ENCODE measurements around the gene EIF4B. TPM values are rescaled to one million over a fixed set of nuclear protein-coding genes. Genes with fewer than 3 reads are reported as not detected.

The EIF4B gene
- total RNA-seq, 2 experiments from 2014 or later: 686 to 718 TPM

GRCh38 chr12:53077030-53077429 lies 70.8 kb downstream of the EIF4B start:
- Mint-ChIP-seq H3K9me3 (no peaks in the 10 kb centered on the region), H3K36me3 (peaks cover 24% of the 10 kb centered on the region), H3K27me3 (no peaks in the 10 kb centered on the region), H3K4me1 (ENCODE audit: low read depth) (peaks cover 27% of the 10 kb centered on the region), H3K27ac (no peak overlapping the region), H3K4me3 (peak overlapping the region; percentile 10)
- intact Hi-C loops (cut with micrococcal nuclease): loop anchor here (5.0 kb wide), 1 partner anchor 125 kb away; no protein-coding TSS in a partner anchor
- no peak for DNase-seq
- ChIA-PET POLR2A (no interaction called here), CTCF (interaction anchor here (0.9 to 10.2 kb wide), 3 partner anchors 11 to 21 kb away, joined by 3 to 122 read pairs (median 55); partner anchors contain the start of gene IGFBP6)

GRCh38 chr12:53078425-53079225 lies 72.4 kb downstream of the EIF4B start:
- intact Hi-C loops (cut with micrococcal nuclease): loop anchor here (1.0 to 5.0 kb wide), 2 partner anchors 21 to 124 kb away; no protein-coding TSS in a partner anchor
- Mint-ChIP-seq H3K27ac (peak overlapping the region; percentile 81), H3K36me3 (peaks cover 14% of the 10 kb centered on the region), H3K27me3 (no peaks in the 10 kb centered on the region), H3K4me1 (ENCODE audit: low read depth) (peaks cover 34% of the 10 kb centered on the region), H3K9me3 (no peaks in the 10 kb centered on the region), H3K4me3 (peak overlapping the region; percentile 85)
- CTCF ChIA-PET: interaction anchor here (1.0 to 10.2 kb wide), 14 partner anchors 12 to 266 kb away, joined by 3 to 122 read pairs (median 6); partner anchors contain the start of genes AAAS, IGFBP6 and SOAT2
- POLR2A ChIA-PET: interaction anchor here (0.5 to 2.7 kb wide), 14 partner anchors 10 to 1159 kb away, joined by 3 to 16 read pairs (median 4); partner anchors contain the start of genes AAAS, CSAD, EIF4B and SOAT2
- no peak for DNase-seq

- peak; percentile 98 for DNase-seq
- Mint-ChIP-seq H3K27ac (peak within 1 kb of the TSS; percentile 81), H3K27me3 (no peaks in the 10 kb centered on the region), H3K4me3 (peak within 1 kb of the TSS; percentile 85), H3K9me3 (no peaks in the 10 kb centered on the region), H3K4me1 (ENCODE audit: low read depth) (peaks cover 32% of the 10 kb centered on the region), H3K36me3 (peaks cover 14% of the 10 kb centered on the region)
- POLR2A ChIA-PET: interaction anchor here (0.5 to 2.7 kb wide), 14 partner anchors 11 to 1160 kb away, joined by 3 to 16 read pairs (median 4); partner anchors contain the start of genes AAAS, CSAD, EIF4B and SOAT2
- intact Hi-C loops (cut with micrococcal nuclease): loop anchor here (1.0 to 5.0 kb wide), 2 partner anchors 20 to 123 kb away; no protein-coding TSS in a partner anchor
- CTCF ChIA-PET: interaction anchor here (1.0 to 10.2 kb wide), 12 partner anchors 11 to 266 kb away, joined by 3 to 122 read pairs (median 6); partner anchors contain the start of genes AAAS, IGFBP6 and SOAT2
Observed at GRCh38 chr12:53079226-53080117, 73.2 kb downstream of the EIF4B start, which contains the start of gene SPRYD3. TSS of gene SPRYD3 (minus strand) at chr12:53079390. CDS start at chr12:53079333, 57 bp downstream.

GRCh38 chr12:53082637-53083175 lies 76.5 kb downstream of the EIF4B start:
- peaks cover 21% of the 10 kb centered on the region for H3K4me1 Mint-ChIP-seq (ENCODE audit: low read depth)
- no peak for DNase-seq
- no peak overlapping the region for H3K4me3 Mint-ChIP-seq
- no peaks in the 10 kb centered on the region for H3K36me3 Mint-ChIP-seq
- peak overlapping the region; percentile 13 for H3K27ac Mint-ChIP-seq
- POLR2A ChIA-PET: no interaction called here
- intact Hi-C loops (cut with micrococcal nuclease): no loop called here
- no peaks in the 10 kb centered on the region for H3K27me3 Mint-ChIP-seq
- no peaks in the 10 kb centered on the region for H3K9me3 Mint-ChIP-seq
- CTCF ChIA-PET: interaction anchor here (0.7 to 10.2 kb wide), 3 partner anchors 10 to 195 kb away, joined by 3 to 122 read pairs (median 3); no protein-coding TSS in a partner anchor

- no peaks in the 10 kb centered on the region for H3K36me3 Mint-ChIP-seq
- no peak overlapping the region for H3K4me3 Mint-ChIP-seq
- intact Hi-C loops (cut with micrococcal nuclease): no loop called here
- H3K9me3 Mint-ChIP-seq: no peaks in the 10 kb centered on the region
- ChIA-PET POLR2A (interaction anchor here (1.8 kb wide), 1 partner anchor 11 kb away, joined by 4 read pairs; no protein-coding TSS in a partner anchor), CTCF (interaction anchor here (0.7 to 4.1 kb wide), 6 partner anchors 13 to 266 kb away, joined by 3 to 23 read pairs (median 4); no protein-coding TSS in a partner anchor)
- no peak overlapping the region for H3K27ac Mint-ChIP-seq
- no peak for DNase-seq
- peaks cover 3% of the 10 kb centered on the region for H3K27me3 Mint-ChIP-seq
- peaks cover 7% of the 10 kb centered on the region for H3K4me1 Mint-ChIP-seq (ENCODE audit: low read depth)
Observed at GRCh38 chr12:53086361-53086760, 80.1 kb downstream of the EIF4B start.

DNA sequence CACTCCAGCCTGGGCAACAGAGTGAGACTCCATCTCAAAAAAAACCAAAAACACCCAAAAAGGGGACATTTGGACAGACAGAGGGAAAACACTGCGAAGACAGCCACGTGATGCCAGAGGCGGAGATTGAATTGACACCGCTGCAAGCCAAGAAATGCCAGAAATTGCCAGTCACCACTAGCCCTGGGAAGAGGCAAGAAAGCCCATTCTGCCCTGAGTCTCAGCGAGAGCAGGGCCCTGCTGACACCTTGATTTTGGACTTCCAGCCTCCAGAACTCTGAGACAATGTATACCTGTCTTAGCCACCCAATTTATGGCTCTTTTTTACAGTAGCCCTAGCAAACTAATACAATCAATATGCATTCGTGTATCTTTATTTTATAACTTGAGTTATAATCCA lies 83.8 kb downstream of the EIF4B start:
- Mint-ChIP-seq H3K27me3 (peaks cover 6% of the 10 kb centered on the region), H3K4me1 (ENCODE audit: low read depth) (no peaks in the 10 kb centered on the region), H3K36me3 (no peaks in the 10 kb centered on the region), H3K9me3 (no peaks in the 10 kb centered on the region), H3K27ac (no peak overlapping the region), H3K4me3 (no peak overlapping the region)
- intact Hi-C loops (cut with micrococcal nuclease): no loop called here
- no peak for DNase-seq
- CTCF ChIA-PET: interaction anchor here (1.1 to 6.0 kb wide), 3 partner anchors 9 to 24 kb away, joined by 3 to 41 read pairs (median 6); partner anchors contain the start of gene SPRYD3
- POLR2A ChIA-PET: no interaction called here

DNA sequence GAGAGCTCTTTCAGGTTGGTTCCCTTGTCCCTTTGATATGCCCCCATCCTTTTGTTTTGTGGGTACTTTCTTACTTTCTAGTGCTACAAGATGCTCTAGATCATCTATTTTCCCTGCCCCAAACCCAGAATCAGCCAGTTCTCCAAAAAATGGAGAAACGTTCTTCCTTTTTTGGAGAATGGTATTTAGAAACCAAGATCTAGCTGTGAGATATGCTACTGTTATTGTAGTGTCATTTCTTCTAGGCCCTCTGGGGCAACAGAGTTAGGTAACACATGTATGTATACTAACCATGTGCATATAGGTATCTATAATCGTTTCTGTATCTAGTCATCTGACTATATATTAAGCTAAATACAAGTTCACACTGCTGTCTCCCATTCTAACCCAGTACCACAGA lies 84.3 kb downstream of the EIF4B start:
- intact Hi-C loops (cut with micrococcal nuclease): no loop called here
- no peak for DNase-seq
- Mint-ChIP-seq H3K9me3 (no peaks in the 10 kb centered on the region), H3K36me3 (no peaks in the 10 kb centered on the region), H3K27me3 (peaks cover 7% of the 10 kb centered on the region), H3K4me3 (no peak overlapping the region), H3K27ac (no peak overlapping the region), H3K4me1 (ENCODE audit: low read depth) (no peaks in the 10 kb centered on the region)
- CTCF ChIA-PET: interaction anchor here (0.9 to 6.0 kb wide), 4 partner anchors 9 to 69 kb away, joined by 3 to 41 read pairs (median 4); partner anchors contain the start of gene SPRYD3
- POLR2A ChIA-PET: no interaction called here

- Mint-ChIP-seq H3K4me1 (ENCODE audit: low read depth) (no peaks in the 10 kb centered on the region), H3K4me3 (no peak overlapping the region), H3K27me3 (peaks cover 7% of the 10 kb centered on the region), H3K36me3 (no peaks in the 10 kb centered on the region), H3K9me3 (no peaks in the 10 kb centered on the region), H3K27ac (no peak overlapping the region)
- intact Hi-C loops (cut with micrococcal nuclease): no loop called here
- ChIA-PET CTCF (interaction anchor here (6.0 kb wide), 1 partner anchor 26 kb away, joined by 41 read pairs; no protein-coding TSS in a partner anchor), POLR2A (no interaction called here)
- no peak for DNase-seq
Observed at GRCh38 chr12:53091756-53092155, 85.5 kb downstream of the EIF4B start.

Small RNAs within 50 kb of the gene (microRNA-seq; reads per million reads assigned to microRNA genes)
- not detected for gene MIR6757 (ENCODE audit: borderline microRNAs expressed, borderline number of aligned reads, borderline replicate concordance)

Other genes starting within 250 kb of the EIF4B start
- not detected for gene KRT76, start 229.1 kb upstream of the EIF4B start, total RNA-seq
- gene KRT3, start 210.3 kb upstream of the EIF4B start, total RNA-seq: not detected
- not detected for gene KRT4, start 192.3 kb upstream of the EIF4B start, total RNA-seq
- gene KRT79, start 172.1 kb upstream of the EIF4B start, total RNA-seq: not detected
- gene KRT78, start 157.5 kb upstream of the EIF4B start, total RNA-seq: not detected
- under 1 TPM; 0.51 to 0.67 TPM for gene KRT8, start 101.4 kb upstream of the EIF4B start, total RNA-seq
- gene KRT18, start 57.3 kb upstream of the EIF4B start, total RNA-seq: 1 to 10 TPM; 4.9 to 5.6 TPM
- gene TNS2, start 43.6 kb downstream of the EIF4B start, total RNA-seq: 1 to 10 TPM; 1.8 to 2.4 TPM
- gene SPRYD3, start 72.9 kb downstream of the EIF4B start, total RNA-seq: 10 to 100 TPM; 32.8 to 35.4 TPM
- 1 to 10 TPM; 4.1 to 4.9 TPM for gene IGFBP6, start 91.2 kb downstream of the EIF4B start, total RNA-seq
- gene SOAT2, start 97.0 kb downstream of the EIF4B start, total RNA-seq: 1 to 10 TPM; 1.1 to 1.5 TPM
- 10 to 100 TPM; 32.6 to 37.5 TPM for gene ZNF740, start 174.3 kb downstream of the EIF4B start, total RNA-seq
- gene CSAD, start 174.5 kb downstream of the EIF4B start, total RNA-seq: 10 to 100 TPM; 21.4 to 23.7 TPM
- 100 to 1,000 TPM; 168 to 169 TPM for gene ITGB7, start 200.8 kb downstream of the EIF4B start, total RNA-seq
- gene RARG, start 225.8 kb downstream of the EIF4B start, total RNA-seq: 10 to 100 TPM; 21.8 to 25.2 TPM

All from activated CD4-positive, alpha-beta memory T cell treated with anti-CD3 and anti-CD28 coated beads for 36 hours (primary cell).